NK-92 (cell line): Measurements from ENCODE around the gene SPACDR.

ENCODE experiments used
- DNase-seq: peaks from one replicate; lab custom pipeline; 2025; ENCODE audit not compliant: unreplicated experiment; lab: John Stamatoyannopoulos, UW

SPACDR gene

GRCh38 chr7:100419660-100420226 is 44.3 kb downstream of the SPACDR start:
- DNase-seq: no peak

GRCh38 chr7:100418930-100419659 is 45.0 kb downstream of the SPACDR start:
- no peak for DNase-seq

GRCh38 chr7:100415448-100415847 is 48.6 kb downstream of the SPACDR start:
- no peak for DNase-seq

- no peak for DNase-seq
These were observed 50.2 kb downstream of the SPACDR start for GRCh38 chr7:100413889-100414288.

- no peak for DNase-seq
These were observed 50.7 kb downstream of the SPACDR start for GRCh38 chr7:100413346-100413745.

- no peak for DNase-seq
These were observed 53.0 kb downstream of the SPACDR start for GRCh38 chr7:100411101-100411500.

GRCh38 chr7:100407285-100408180 is 56.5 kb downstream of the SPACDR start:
- DNase-seq: no peak

- no peak for DNase-seq
These were observed 57.3 kb downstream of the SPACDR start for GRCh38 chr7:100406767-100407166.
